CD14-positive monocyte (primary cell): ENCODE results near the gene UQCC2. TPM values are rescaled to one million over a fixed set of nuclear protein-coding genes. Genes with fewer than 3 reads are reported as not detected.

Experiments
- DNase-seq, 3 donors: peaks; one replicate each; pipeline ENCODE4 v3.0.0-alpha.2; 2011 to 2022
- H2AFZ ChIP-seq: 2 replicates; pipeline ENCODE4 v1.6.0; 2012; ENCODE audit warnings: mild to moderate bottlenecking, low read depth, low read length, inconsistent platforms; ENCODE audit not compliant: insufficient read depth, poor library complexity, severe bottlenecking
- H3K27ac ChIP-seq, 2 donors: 1 replicate in 1 of 2; 2 replicates in 1 of 2; pipeline ENCODE4 v1.5.1; 2012 to 2013; ENCODE audit warnings: low read length in 2 of 2, control low read depth in 1 of 2, inconsistent platforms in 1 of 2, low read depth in 1 of 2, mild to moderate bottlenecking in 1 of 2
- H3K27me3 ChIP-seq, 2 donors: one replicate each; pipeline versions ENCODE4 v1.6.0 to v1.6.1; 2011 to 2013; ENCODE audit warnings: low read length in 2 of 2; ENCODE audit not compliant: control insufficient read depth in 2 of 2, insufficient read depth in 2 of 2
- H3K36me3 ChIP-seq, 2 donors: replicated peaks in 1 of 2; 1 replicate in 1 of 2; 2 replicates in 1 of 2; pipeline versions ENCODE4 v1.5.1 to v1.6.1; 2012 to 2013; ENCODE audit warnings: low read length in 2 of 2, control low read depth in 1 of 2, inconsistent platforms in 1 of 2, mild to moderate bottlenecking in 1 of 2; ENCODE audit not compliant: insufficient read depth in 2 of 2, control insufficient read depth in 1 of 2
- H3K4me1 ChIP-seq, 2 donors: 1 replicate in 1 of 2; 2 replicates in 1 of 2; pipeline versions ENCODE4 v1.5.1 to v1.6.1; 2012 to 2013; ENCODE audit warnings: low read length in 2 of 2, control low read depth in 1 of 2, inconsistent platforms in 1 of 2, mild to moderate bottlenecking in 1 of 2, moderate library complexity in 1 of 2; ENCODE audit not compliant: insufficient read depth in 2 of 2, control insufficient read depth in 1 of 2
- H3K4me2 ChIP-seq: replicated peaks from 2 replicates; pipeline ENCODE3; 2012; ENCODE audit warnings: low read length, moderate library complexity, mild to moderate bottlenecking; ENCODE audit not compliant: poor library complexity, severe bottlenecking; ENCODE audit errors: extremely low read depth
- H3K4me3 ChIP-seq, 3 experiments: fragments of 200-600 bp in 1 of 3; sonication (generic) in 1 of 3; replicated peaks in 1 of 3; 1 replicate in 2 of 3; 2 replicates in 1 of 3; pipeline ENCODE4 v1.5.1; 2011 to 2013; ENCODE audit warnings: low read length in 3 of 3, mild to moderate bottlenecking in 3 of 3, control low read depth in 2 of 3, low read depth in 2 of 3, inconsistent platforms in 1 of 3, moderate library complexity in 1 of 3
- H3K79me2 ChIP-seq: 2 replicates; pipeline ENCODE4 v1.6.0; 2012; ENCODE audit warnings: mild to moderate bottlenecking, control low read depth, inconsistent platforms, low read length, moderate library complexity; ENCODE audit not compliant: insufficient read depth
- H3K9ac ChIP-seq: 2 replicates; pipeline ENCODE4 v1.6.0; 2017; ENCODE audit warnings: low read length, mild to moderate bottlenecking; ENCODE audit not compliant: insufficient read depth, poor library complexity, severe bottlenecking
- H3K9me3 ChIP-seq, 2 donors: replicated peaks in 1 of 2; 1 replicate in 1 of 2; 2 replicates in 1 of 2; pipeline versions ENCODE4 v1.5.1 to v1.6.1; 2012 to 2013; ENCODE audit warnings: low read length in 2 of 2, control low read depth in 1 of 2; ENCODE audit not compliant: control insufficient read depth in 1 of 2, insufficient read depth in 1 of 2
- H4K20me1 ChIP-seq: 2 replicates; pipeline ENCODE4 v1.6.0; 2012; ENCODE audit warnings: mild to moderate bottlenecking, low read length, control low read depth, moderate library complexity; ENCODE audit not compliant: insufficient read depth
- H3K27ac Mint-ChIP-seq, 7 donors: one replicate each; pipeline ENCODE4 v1.8.0; 2020; ENCODE audit warnings: mild to moderate bottlenecking in 7 of 7, mixed read lengths in 7 of 7, moderate library complexity in 6 of 7, inconsistent platforms in 2 of 7
- H3K27me3 Mint-ChIP-seq, 3 donors: one replicate each; pipeline ENCODE4 v1.8.0; 2021 to 2022; ENCODE audit warnings: low read depth in 3 of 3, mild to moderate bottlenecking in 3 of 3, mixed read lengths in 3 of 3, moderate library complexity in 3 of 3, inconsistent platforms in 1 of 3
- H3K36me3 Mint-ChIP-seq, 2 donors: one replicate each; pipeline ENCODE4 v1.8.0; 2020; ENCODE audit warnings: mixed read lengths in 2 of 2, inconsistent platforms in 1 of 2, mild to moderate bottlenecking in 1 of 2
- H3K4me1 Mint-ChIP-seq: one replicate; pipeline ENCODE4 v1.8.0; 2020; ENCODE audit warnings: mild to moderate bottlenecking, mixed read lengths
- H3K4me3 Mint-ChIP-seq, 2 donors: one replicate each; pipeline ENCODE4 v1.8.0; 2020; ENCODE audit warnings: mild to moderate bottlenecking in 2 of 2, mixed read lengths in 2 of 2, moderate library complexity in 1 of 2
- H3K9me3 Mint-ChIP-seq, 7 donors: one replicate each; pipeline ENCODE4 v1.8.0; 2020 to 2022; ENCODE audit warnings: mixed read lengths in 7 of 7, mild to moderate bottlenecking in 6 of 7, moderate library complexity in 6 of 7, inconsistent platforms in 2 of 7
- CTCF ChIP-seq: fragments of 200-600 bp; IDR thresholded peaks from one replicate; pipeline ENCODE4 v1.8.0; 2022; ENCODE audit warnings: antibody characterized with exemption, mild to moderate bottlenecking
- WGBS: methylation state at CpG from one replicate; pipeline ENCODE4 v1.1.5; 2013; ENCODE audit warnings: missing lambda C conversion rate; ENCODE audit not compliant: insufficient coverage; 5-methylcytosine and 5-hydroxymethylcytosine counted together
- intact Hi-C, 2 donors: fragments of 100-400 bp; cut with micrococcal nuclease; formaldehyde crosslinking; loops; one replicate each; pipeline versions ENCODE4 v1.15.0 to v1.15.1; 2023
- polyA plus RNA-seq, 3 donors: library from polyadenylated mRNA; depleted of rRNA in 1 of 3; unstranded in 2 of 3; stranded (reverse) in 1 of 3; fragments of 300-500 nt in 2 of 3; fragments of >200 nt in 1 of 3; fragmentation: Illumina TruSeq in 2 of 3; gene quantifications; 1 replicate in 2 of 3; 2 replicates in 1 of 3; pipeline ENCODE4 v1.2.3, GENCODE V29; 2012 to 2021
- small RNA-seq: library from RNA; depleted of rRNA; stranded (forward); fragments of <200 nt; gene quantifications from one replicate; pipeline ENCODE3, GENCODE V24; 2012; ENCODE audit warnings: low read depth; ENCODE audit not compliant: insufficient read length

Gene UQCC2
- polyA plus RNA-seq, 3 donors = 10.3 to 39.3 (median 37.2) TPM

GRCh38 chr6:33651403-33651802 lies 60.1 kb downstream of the UQCC2 start:
- intact Hi-C loops = no loop called here
- H3K36me3 ChIP-seq = no peaks in the 10 kb centered on the region
- no peak overlapping the region for H3K27ac ChIP-seq
- no peak overlapping the region for H3K4me2 ChIP-seq
- no peaks in the 10 kb centered on the region for H4K20me1 ChIP-seq
- Mint-ChIP-seq H3K4me3 (no peak overlapping the region), H3K9me3 (no peaks in the 10 kb centered on the region), H3K27ac (no peak overlapping the region), H3K27me3 (peaks cover 2 to 7% (median 4%) of the 10 kb centered on the region in 3 donors), H3K36me3 (peaks cover 0 to 3% of the 10 kb centered on the region in 2 donors), H3K4me1 (peaks cover 12% of the 10 kb centered on the region)
- no peaks in the 10 kb centered on the region for H3K9me3 ChIP-seq
- DNase-seq = no peak
- no peaks in the 10 kb centered on the region for H3K79me2 ChIP-seq
- no peak overlapping the region for H3K4me3 ChIP-seq
- H3K4me1 ChIP-seq = no peaks in the 10 kb centered on the region
- 100% methylated on average over 1 of the region's 4 CpGs for WGBS
- H2AFZ ChIP-seq = no peak overlapping the region
- H3K27me3 ChIP-seq = no peaks in the 10 kb centered on the region
- H3K9ac ChIP-seq = no peak overlapping the region
- TF ChIP-seq CTCF = no peak

Small RNAs within 50 kb of the gene (small RNA-seq; reads per million reads assigned to genes)
- not detected for gene MIR3934

Other genes starting within 250 kb of the UQCC2 start
- gene BAK1, start 131.4 kb downstream of the UQCC2 start, polyA plus RNA-seq = 10 to 100 TPM; 27.8 to 41.5 (median 34.0) TPM
- gene ITPR3, start 90.4 kb downstream of the UQCC2 start, polyA plus RNA-seq = 1 to 10 TPM in 1 of 3 donors, not detected in 2; 1.8 TPM
- gene IP6K3, start 35.2 kb upstream of the UQCC2 start, polyA plus RNA-seq = not detected
- 10 to 100 TPM; 11.4 to 59.5 (median 13.8) TPM for gene LEMD2, start 77.4 kb upstream of the UQCC2 start, polyA plus RNA-seq
- gene MLN, start 92.3 kb upstream of the UQCC2 start, polyA plus RNA-seq = not detected